K562 (cell line): ENCODE data around the gene BEST1.

Source experiments
- CEBPB ChIP-seq: fragments of 450-650 bp; IDR thresholded peaks from 2 replicates; pipeline ENCODE4 v1.6.1; 2016; ENCODE audit warnings: missing genetic modification characterization, missing compliant biosample characterization
- GTF2F1 ChIP-seq: IDR thresholded peaks from 2 replicates; pipeline ENCODE4 v1.6.1; 2011; ENCODE audit warnings: low read depth, low read length, improper control_type of control experiment
- HDAC2 ChIP-seq: fragments of 450-650 bp; IDR thresholded peaks from 2 replicates; pipeline ENCODE4 v1.6.1; 2016; ENCODE audit warnings: mild to moderate bottlenecking
- MBD2 ChIP-seq: sonication (generic); IDR thresholded peaks from 2 replicates; pipeline ENCODE4 v1.6.1; 2016; ENCODE audit warnings: low read depth, borderline replicate concordance

- no peak for TF ChIP-seq MBD2
- TF ChIP-seq CEBPB (tag): no peak
- TF ChIP-seq GTF2F1: no peak
- TF ChIP-seq HDAC2: no peak
Measured at GRCh38 chr11:61976420-61976800, 26.3 kb downstream of the BEST1 start.
